GM19238 (cell line): Measurements from ENCODE around the gene RNF26.

Experiments used
- DNase-seq: peaks from one replicate; pipeline ENCODE4 v3.0.0; 2011; ENCODE audit warnings: low spot score; ENCODE audit not compliant: insufficient read length

Gene RNF26

DNA sequence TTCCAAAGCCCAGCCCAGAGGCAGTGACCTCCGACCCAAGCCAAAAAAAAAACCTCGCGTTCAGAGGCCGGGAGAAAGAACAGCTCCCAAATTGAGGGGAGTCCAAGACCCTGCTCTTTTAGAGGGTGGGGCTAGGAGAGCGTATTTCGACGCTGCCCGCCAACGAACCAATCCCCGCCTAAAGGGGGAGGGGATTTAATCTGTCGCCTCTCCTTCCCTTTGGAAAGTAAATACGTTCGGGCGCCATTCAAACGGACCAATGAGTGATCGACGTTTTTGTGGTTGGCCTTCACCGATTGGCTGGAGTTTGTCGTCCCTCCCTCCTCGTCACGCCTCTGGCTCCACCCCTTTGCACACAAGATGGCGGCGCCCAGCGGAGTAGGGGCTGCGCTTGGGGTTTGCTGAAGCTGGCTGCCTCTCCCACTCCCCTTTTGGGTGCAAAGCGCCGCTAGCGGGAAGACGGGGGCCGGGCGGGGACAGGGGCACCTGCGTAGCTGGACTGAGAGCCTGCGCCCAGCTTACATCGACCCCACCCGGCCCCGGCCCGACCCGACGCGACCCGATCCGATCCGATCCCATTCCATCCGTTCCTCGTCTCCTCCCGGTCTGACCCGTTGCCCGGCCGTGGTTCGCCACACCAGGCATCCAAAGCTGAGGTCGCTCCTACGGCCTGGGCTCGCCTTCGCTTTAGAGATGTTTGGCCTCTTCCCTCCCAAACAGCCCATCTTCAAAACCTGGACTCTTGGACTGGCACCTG is at the start of gene RNF26:
Gene RNF26 (plus strand): TSS at position 354 of the 757 bp plus-strand sequence. CDS start 596 bp downstream, outside the sequence.
- peak; percentile 99 for DNase-seq

GRCh38 chr11:119285431-119285830 is 48.9 kb upstream of the RNF26 start:
- DNase-seq: no peak

DNA sequence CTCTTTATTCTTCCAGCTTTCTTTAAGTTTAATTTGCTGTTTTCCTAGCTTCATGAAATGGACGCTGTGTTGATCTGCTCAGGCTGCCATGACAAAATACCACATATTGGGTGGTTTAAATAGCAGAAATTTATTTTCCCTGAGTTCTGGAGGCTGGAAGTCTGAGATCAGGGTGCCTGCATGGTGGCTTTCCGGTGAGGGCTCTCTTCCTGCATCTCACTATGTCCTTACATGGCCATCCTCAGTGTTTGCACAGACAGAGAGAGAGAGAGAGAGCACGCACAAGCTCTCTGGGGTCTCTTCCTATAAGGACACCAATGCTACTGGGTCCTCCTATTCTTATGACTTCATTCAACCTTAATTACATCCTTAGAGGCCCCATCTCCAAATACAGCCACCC is 46.1 kb upstream of the RNF26 start:
- no peak for DNase-seq

- DNase-seq: no peak
These were observed 43.3 kb upstream of the RNF26 start for GRCh38 chr11:119290894-119291497.

GRCh38 chr11:119293461-119293860 is 40.9 kb upstream of the RNF26 start:
- no peak for DNase-seq

DNA sequence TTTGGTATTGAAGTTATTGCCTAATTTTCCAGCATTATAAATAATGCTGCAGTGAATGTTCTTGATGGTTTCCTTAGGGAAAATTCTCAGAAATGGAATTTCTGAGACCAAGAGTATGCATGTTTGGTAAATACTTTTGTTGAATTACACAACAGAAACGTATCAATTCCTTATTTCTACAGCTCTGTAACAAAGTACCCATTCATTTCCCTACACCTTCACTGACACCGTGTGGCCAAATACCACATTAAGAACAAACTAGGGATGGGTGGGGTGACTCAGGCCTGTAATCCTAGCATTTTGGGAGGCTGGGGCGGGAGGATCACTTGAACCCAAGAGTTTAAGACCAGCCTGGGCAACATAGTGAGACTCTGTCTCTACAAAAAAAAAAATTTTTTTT is 39.1 kb upstream of the RNF26 start:
- no peak for DNase-seq

- no peak for DNase-seq
These were observed 36.4 kb upstream of the RNF26 start for GRCh38 chr11:119297938-119298337.

DNA sequence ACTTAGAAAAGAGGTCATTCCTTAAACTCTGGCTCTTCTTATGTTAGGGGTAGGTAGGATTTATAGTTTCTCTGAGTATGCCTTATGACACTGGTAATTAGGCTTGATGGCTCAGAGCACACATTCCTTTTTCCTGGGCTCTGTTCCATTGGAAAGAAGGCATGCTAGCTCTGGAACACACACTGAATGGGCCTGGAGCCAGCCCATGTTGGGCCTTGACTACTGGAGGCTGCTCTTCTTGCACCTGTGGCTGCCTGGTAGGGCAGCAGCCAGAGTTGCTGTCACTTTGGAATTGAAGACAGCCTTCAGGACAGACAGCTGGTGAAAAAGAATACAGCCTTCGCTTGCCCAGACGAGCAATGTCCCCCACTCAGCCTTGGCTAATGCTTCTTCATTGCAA is 35.6 kb upstream of the RNF26 start:
- no peak for DNase-seq

- no peak for DNase-seq
These were observed 34.9 kb upstream of the RNF26 start for GRCh38 chr11:119299416-119299815.

DNA sequence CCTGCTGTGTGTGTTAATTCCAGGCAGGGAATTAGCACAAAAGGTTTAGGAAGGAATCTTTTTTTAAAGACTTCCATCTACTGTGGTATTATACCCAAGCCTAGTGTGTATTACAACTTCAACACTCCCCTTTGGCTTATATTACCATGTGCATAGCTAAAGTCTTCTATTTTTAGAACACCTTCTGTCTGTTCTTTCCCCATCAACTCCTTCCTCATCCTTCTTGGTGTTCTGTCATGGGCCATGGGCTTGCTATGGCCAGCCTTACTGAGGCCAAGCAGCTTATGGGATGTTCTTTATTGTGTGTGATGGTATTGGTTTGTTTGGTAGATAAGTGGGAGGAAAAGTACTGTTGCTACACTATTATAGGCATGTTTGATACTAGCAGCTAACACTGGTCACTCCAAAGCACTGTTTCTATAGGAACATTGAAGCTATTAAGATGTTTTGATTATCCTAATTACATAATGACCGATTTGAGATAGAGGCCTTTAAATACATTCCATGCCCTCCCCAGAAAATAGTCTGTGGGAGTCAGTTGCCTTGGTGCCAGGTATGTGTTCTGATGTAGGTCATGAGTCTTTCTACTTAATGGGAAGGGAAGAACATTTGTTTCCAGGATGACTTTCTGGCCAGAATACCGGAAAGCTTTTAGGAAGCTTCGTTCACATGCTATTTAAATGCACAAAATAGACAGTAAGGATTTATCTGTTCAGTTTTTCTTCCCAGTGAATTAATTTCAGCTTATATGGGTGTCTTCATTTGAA is 33.9 kb upstream of the RNF26 start:
- DNase-seq: no peak

DNA sequence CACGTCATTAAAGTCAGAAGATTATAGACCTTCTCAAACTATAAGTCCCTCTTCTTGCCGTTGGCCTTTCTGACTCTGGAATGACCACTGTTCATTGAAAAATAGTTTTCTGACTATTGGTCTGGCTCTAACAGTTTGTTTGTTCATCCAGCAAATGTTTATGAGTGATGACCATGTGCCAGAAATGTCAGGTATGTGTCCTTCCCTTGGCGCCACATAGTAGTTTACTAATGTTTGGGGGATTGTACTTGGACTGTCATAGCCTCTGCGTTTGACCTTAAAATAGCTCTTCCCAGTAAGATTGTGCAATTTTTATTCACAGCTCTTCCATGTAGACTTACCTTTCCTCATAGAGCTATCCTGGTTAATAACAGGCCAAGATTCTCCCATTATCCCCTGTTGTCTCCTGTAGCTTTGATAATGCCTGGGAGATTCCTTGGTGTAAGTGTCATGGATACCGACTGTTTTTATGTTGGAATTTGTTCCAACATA is 31.1 kb upstream of the RNF26 start:
- no peak for DNase-seq

- no peak for DNase-seq
These were observed 28.6 kb upstream of the RNF26 start for GRCh38 chr11:119305556-119306372.

DNA sequence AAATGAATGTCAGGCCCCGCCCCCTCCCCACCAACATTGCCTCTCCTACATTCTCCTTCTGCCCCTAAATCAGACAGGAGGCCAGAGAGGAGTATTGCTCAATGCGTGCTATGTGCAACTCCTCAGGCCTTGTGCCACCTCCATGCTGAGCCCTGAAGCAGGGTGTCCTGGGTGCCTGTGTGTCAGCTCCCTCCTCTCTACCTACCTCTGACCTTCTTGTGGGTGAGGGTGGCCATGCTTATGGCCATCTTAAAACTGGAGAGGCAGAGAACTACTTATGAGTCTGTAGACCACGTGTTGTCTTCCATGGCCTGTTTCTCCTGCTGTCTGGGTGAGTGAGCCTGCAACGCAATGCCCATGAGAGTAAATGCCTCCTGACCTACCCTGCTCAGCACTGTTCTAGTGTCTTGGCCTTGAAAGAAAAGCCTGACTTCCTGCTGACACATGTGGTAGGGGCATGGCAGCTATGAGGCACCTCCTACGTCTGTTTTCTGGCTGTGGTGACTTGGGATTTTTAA is 27.9 kb upstream of the RNF26 start:
- DNase-seq: no peak

DNA sequence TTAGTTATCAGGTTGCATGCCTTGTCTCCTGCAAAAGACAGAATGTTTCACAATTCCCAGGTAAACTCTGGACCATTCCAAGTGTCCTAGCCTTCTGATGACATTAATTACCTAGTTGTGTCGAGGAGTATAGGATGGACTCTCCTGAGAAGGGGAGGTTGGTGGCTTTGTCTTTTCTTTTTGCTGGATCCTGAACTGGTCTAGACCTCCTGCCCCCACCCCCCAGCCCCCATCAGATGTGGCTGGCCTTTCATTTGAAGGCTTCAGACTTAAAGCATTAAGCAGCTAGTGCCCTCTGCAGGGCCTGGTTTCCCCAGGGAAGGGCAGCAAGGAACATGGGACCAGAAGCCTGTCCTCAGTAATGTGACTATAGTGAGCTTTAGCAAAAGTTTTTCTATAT is 27.1 kb upstream of the RNF26 start:
- DNase-seq: no peak

- no peak for DNase-seq
These were observed 26.4 kb upstream of the RNF26 start for GRCh38 chr11:119307974-119308373.

DNA sequence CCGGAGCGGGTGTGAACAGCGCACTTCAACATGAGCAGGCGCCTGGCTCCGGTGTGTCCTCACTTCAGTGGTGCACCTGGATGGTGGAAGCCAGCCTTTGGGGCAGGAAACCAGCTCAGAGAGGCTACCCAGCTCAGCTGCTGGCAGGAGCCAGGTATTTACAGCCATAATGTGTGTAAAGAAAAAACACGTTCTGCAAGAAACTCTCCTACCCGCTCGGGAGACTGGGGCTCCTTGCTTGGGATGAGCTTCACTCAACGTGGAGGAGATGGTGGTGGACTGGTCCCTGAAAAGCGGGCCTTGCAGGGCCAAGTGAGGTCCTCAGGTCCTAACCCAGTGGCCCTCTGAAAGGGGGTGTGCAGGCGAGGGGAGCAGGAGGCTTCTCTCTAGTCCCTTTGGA is 24.9 kb upstream of the RNF26 start:
- no peak for DNase-seq

GRCh38 chr11:119309953-119310681 is 24.2 kb upstream of the RNF26 start:
- no peak for DNase-seq

GRCh38 chr11:119310682-119311052 is 23.7 kb upstream of the RNF26 start:
- DNase-seq: no peak

GRCh38 chr11:119314726-119315125 is 19.6 kb upstream of the RNF26 start:
- DNase-seq: no peak
